ENCODE measurements around the gene TAS2R14. TPM values are rescaled to one million over a fixed set of nuclear protein-coding genes. Genes with fewer than 3 reads are reported as not detected.

The TAS2R14 gene
- polyA plus RNA-seq, 2 of the 4 experiments (the other 2 are of a cell fraction), result 0.80 to 4.1 TPM

GRCh38 chr12:10965476-10965875, 26.4 kb upstream of the TAS2R14 start:
- ChIA-PET POLR2A (no interaction called here), CTCF (no interaction called here)
- ATAC-seq (no peak), DNase-seq (ENCODE audit: low read depth in 1 of 2, low spot score in 1 of 2) (no peak), FAIRE-seq (no peak)
- no peak overlapping the region for H3K4me3 ChIP-seq
- 92% methylated on average over 1 of the region's 1 CpG for WGBS (ENCODE audit: missing lambda C conversion rate)
- no peaks in the 10 kb centered on the region for H3K4me1 ChIP-seq
- H3K27ac ChIP-seq, result no peak overlapping the region
- H3K4me2 ChIP-seq, result no peak overlapping the region
- TF ChIP-seq CBX8 (IDR thresholded peaks at IDR 0.05), result no peak
- no peak for TF ChIP-seq SMC3 (IDR thresholded peaks at IDR 0.05)
- TF ChIP-seq CTCF (IDR thresholded peaks at IDR 0.05), result no peak
- no peak for TF ChIP-seq CEBPB (IDR thresholded peaks at IDR 0.05)
- TF ChIP-seq HOXB5 (CRISPR knock-in tag; IDR thresholded peaks at IDR 0.05), result no peak
- no peak for TF ChIP-seq TP53 (CRISPR knock-in tag; IDR thresholded peaks at IDR 0.05)
- no peak for TF ChIP-seq RNF2 (IDR thresholded peaks at IDR 0.05; ENCODE audit: borderline replicate concordance, low read depth)
- no peak for TF ChIP-seq USF2 (IDR thresholded peaks at IDR 0.05)
- TF ChIP-seq EHMT2 (IDR thresholded peaks at IDR 0.05; ENCODE audit: low read depth), result no peak
- TF ChIP-seq HOXB13 (CRISPR knock-in tag; IDR thresholded peaks at IDR 0.05; ENCODE audit: low read depth), result no peak
- TF ChIP-seq BHLHE40 (IDR thresholded peaks at IDR 0.05; ENCODE audit: low read depth, low read length), result no peak
- no peak for TF ChIP-seq HOXA7 (CRISPR knock-in tag; IDR thresholded peaks at IDR 0.05)
- H3K9me3 ChIP-seq, result no peaks in the 10 kb centered on the region

- ChIA-PET POLR2A (no interaction called here), CTCF (interaction anchor here (1.8 kb wide), 1 partner anchor 528 kb away, joined by 4 read pairs; no protein-coding TSS in a partner anchor)
- no peaks in the 10 kb centered on the region for H3K9me3 ChIP-seq
- 80% methylated on average over 4 of the region's 4 CpGs for WGBS (ENCODE audit: missing lambda C conversion rate)
- TF ChIP-seq CBX2 (IDR thresholded peaks at IDR 0.05; ENCODE audit: borderline replicate concordance, low read depth) (no peak), PBX3 (IDR thresholded peaks at IDR 0.05) (no peak)
- DNase-seq (ENCODE audit: low read depth in 1 of 2, low spot score in 1 of 2), result no peak
- H3K4me1 ChIP-seq, result no peaks in the 10 kb centered on the region
- ATAC-seq, result no peak
- H3K4me2 ChIP-seq, result no peak overlapping the region
- no peak for FAIRE-seq
- H3K27ac ChIP-seq, result no peak overlapping the region
- H3K4me3 ChIP-seq, result no peak overlapping the region
These were observed 21.1 kb upstream of the TAS2R14 start for GRCh38 chr12:10960211-10960610.

GRCh38 chr12:10959804-10960203, 20.7 kb upstream of the TAS2R14 start:
- Histone ChIP-seq H3K4me3 (no peak overlapping the region), H3K9me3 (no peaks in the 10 kb centered on the region), H3K4me2 (no peak overlapping the region), H3K27ac (no peak overlapping the region), H3K4me1 (no peaks in the 10 kb centered on the region)
- ATAC-seq, result no peak
- CTCF ChIA-PET, result interaction anchor here (1.8 kb wide), 1 partner anchor 528 kb away, joined by 4 read pairs; no protein-coding TSS in a partner anchor
- WGBS (ENCODE audit: missing lambda C conversion rate), result 97% methylated on average over 2 of the region's 2 CpGs
- peak in 1 of 2 experiments; percentile 21 for DNase-seq (ENCODE audit: low read depth in 1 of 2, low spot score in 1 of 2)
- FAIRE-seq, result no peak
- POLR2A ChIA-PET, result no interaction called here
- TF ChIP-seq RAD21 (conservative IDR thresholded peaks at IDR 0.05 in 1 of 2, IDR thresholded peaks at IDR 0.05 in 1 of 2), result 0 out of 5 replicates have a peak, but pooled peaks of 1 of the 2 experiments have one; percentile 9
- TF ChIP-seq EHMT2 (IDR thresholded peaks at IDR 0.05; ENCODE audit: low read depth), result no peak
- TF ChIP-seq HDAC2 (IDR thresholded peaks at IDR 0.05), result no peak
- TF ChIP-seq MAX (IDR thresholded peaks at IDR 0.05), result no peak

- no peak overlapping the region for H3K4me2 ChIP-seq
- no peak overlapping the region for H3K27ac ChIP-seq
- H3K9me3 ChIP-seq, result no peaks in the 10 kb centered on the region; the same call in 2 of the 3 replicates
- no peak for ATAC-seq
- CTCF ChIA-PET, result no interaction called here
- POLR2A ChIA-PET, result no interaction called here
- no peak for DNase-seq (ENCODE audit: low read depth in 1 of 2, low spot score in 1 of 2)
- no peaks in the 10 kb centered on the region for H3K4me1 ChIP-seq
- FAIRE-seq, result peak; percentile 23
- H3K4me3 ChIP-seq, result no peak overlapping the region
- TF ChIP-seq KDM1A (IDR thresholded peaks at IDR 0.05; ENCODE audit: low read depth) (no peak), GATA3 (IDR thresholded peaks at IDR 0.05; ENCODE audit: borderline replicate concordance) (no peak), MAX (IDR thresholded peaks at IDR 0.05) (no peak), RCOR1 (IDR thresholded peaks at IDR 0.05; ENCODE audit: low read depth, low read length) (no peak), JUNB (IDR thresholded peaks at IDR 0.05) (no peak), EHMT2 (IDR thresholded peaks at IDR 0.05; ENCODE audit: low read depth) (no peak), HMGXB4 (CRISPR knock-in tag; IDR thresholded peaks at IDR 0.05; ENCODE audit: borderline replicate concordance) (no peak), ATOH8 (CRISPR knock-in tag; IDR thresholded peaks at IDR 0.05; ENCODE audit: low read depth) (no peak), FOXS1 (CRISPR knock-in tag; IDR thresholded peaks at IDR 0.05) (no peak), HOXB5 (CRISPR knock-in tag; IDR thresholded peaks at IDR 0.05) (no peak)
These were observed 18.7 kb upstream of the TAS2R14 start for GRCh38 chr12:10957741-10958140.

Measured in A549 (cell line).